HFFc6 (cell line): ENCODE results near the gene PNCK. TPM values are rescaled to one million over a fixed set of nuclear protein-coding genes. Genes with fewer than 3 reads are reported as not detected.

Experiments used
- DNase-seq: peaks from one replicate; pipeline ENCODE4 v3.0.0-alpha.2; 2018
- H3K27ac Mint-ChIP-seq: 2 replicates; pipeline ENCODE4 v1.8.0; 2020; ENCODE audit warnings: mild to moderate bottlenecking, mixed read lengths
- H3K27me3 Mint-ChIP-seq: 2 replicates; pipeline ENCODE4 v1.8.0; 2021; ENCODE audit warnings: mild to moderate bottlenecking, moderate library complexity, mixed read lengths; ENCODE audit not compliant: insufficient read depth
- H3K36me3 Mint-ChIP-seq: 2 replicates; pipeline ENCODE4 v1.8.0; 2021; ENCODE audit warnings: low read depth, mixed read lengths
- H3K4me1 Mint-ChIP-seq: 2 replicates; pipeline ENCODE4 v1.8.0; 2020; ENCODE audit warnings: low read depth, mixed read lengths
- H3K4me3 Mint-ChIP-seq: 2 replicates; pipeline ENCODE4 v1.8.0; 2020; ENCODE audit warnings: mild to moderate bottlenecking, moderate library complexity, mixed read lengths
- H3K9me3 Mint-ChIP-seq: 2 replicates; pipeline ENCODE4 v1.8.0; 2020; ENCODE audit warnings: mild to moderate bottlenecking, mixed read lengths
- total RNA-seq, 6 experiments: library from RNA; stranded (reverse); fragmentation: NEBNext Ultra II Directional; extraction: Animal tissue kit (Norgen Biotek cat#: 25700); gene quantifications; 2 replicates in 1 of 6; 3 replicates in 5 of 6; pipeline ENCODE4 v1.2.3, GENCODE V29; 2021
- TF ChIP-seq, protein P1 (sequence below): fragments of 200-600 bp; sonication (generic); IDR thresholded peaks from 2 replicates; pipeline ENCODE4 v1.5.0; 2021; ENCODE audit warnings: antibody characterized with exemption, mild to moderate bottlenecking

Gene PNCK
- total RNA-seq, 6 experiments from 2014 or later: 0.26 to 0.43 TPM; not detected in 4

DNA sequence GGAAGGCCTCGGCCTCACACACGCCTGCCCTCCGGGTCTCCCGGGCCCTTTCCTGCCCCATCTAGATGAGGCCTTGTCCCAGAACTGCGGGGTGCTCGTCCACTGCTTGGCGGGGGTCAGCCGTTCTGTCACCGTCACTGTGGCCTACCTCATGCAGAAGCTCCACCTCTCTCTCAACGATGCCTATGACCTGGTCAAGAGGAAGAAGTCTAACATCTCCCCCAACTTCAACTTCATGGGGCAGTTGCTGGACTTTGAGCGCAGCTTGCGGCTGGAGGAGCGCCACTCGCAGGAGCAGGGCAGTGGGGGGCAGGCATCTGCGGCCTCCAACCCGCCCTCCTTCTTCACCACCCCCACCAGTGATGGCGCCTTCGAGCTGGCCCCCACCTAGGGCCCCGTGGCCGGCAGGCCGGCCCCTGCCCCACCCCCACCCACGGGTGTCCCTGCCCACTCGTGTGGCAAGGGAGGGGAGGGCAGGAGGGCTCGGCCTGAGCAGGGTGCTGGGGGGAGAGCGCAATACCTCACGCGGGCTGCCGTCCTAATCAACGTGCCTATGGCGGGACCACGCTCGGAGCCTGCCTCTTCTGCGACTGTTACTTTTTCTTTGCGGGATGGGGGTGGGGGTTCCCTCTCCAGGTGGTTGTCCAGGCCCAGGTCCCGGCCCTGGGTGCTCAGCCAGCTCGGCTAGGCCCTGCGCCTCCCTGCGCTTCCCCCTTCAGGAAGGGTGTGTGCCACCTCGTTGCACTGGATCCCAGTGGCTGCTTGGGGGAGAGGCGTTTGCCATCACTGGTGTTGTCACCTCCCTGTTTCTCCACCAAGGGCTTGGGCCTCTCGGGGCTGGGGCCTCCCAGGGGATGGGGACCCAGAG is 23.5 kb downstream of the PNCK start:
- Mint-ChIP-seq H3K27me3 (peaks cover 10% of the 10 kb centered on the region), H3K9me3 (no peaks in the 10 kb centered on the region), H3K4me1 (no peaks in the 10 kb centered on the region), H3K36me3 (no peaks in the 10 kb centered on the region), H3K4me3 (no peak overlapping the region), H3K27ac (no peak overlapping the region)
- TF ChIP-seq, protein P1, sequence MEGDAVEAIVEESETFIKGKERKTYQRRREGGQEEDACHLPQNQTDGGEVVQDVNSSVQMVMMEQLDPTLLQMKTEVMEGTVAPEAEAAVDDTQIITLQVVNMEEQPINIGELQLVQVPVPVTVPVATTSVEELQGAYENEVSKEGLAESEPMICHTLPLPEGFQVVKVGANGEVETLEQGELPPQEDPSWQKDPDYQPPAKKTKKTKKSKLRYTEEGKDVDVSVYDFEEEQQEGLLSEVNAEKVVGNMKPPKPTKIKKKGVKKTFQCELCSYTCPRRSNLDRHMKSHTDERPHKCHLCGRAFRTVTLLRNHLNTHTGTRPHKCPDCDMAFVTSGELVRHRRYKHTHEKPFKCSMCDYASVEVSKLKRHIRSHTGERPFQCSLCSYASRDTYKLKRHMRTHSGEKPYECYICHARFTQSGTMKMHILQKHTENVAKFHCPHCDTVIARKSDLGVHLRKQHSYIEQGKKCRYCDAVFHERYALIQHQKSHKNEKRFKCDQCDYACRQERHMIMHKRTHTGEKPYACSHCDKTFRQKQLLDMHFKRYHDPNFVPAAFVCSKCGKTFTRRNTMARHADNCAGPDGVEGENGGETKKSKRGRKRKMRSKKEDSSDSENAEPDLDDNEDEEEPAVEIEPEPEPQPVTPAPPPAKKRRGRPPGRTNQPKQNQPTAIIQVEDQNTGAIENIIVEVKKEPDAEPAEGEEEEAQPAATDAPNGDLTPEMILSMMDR: no peak
- no peak for DNase-seq

DNA sequence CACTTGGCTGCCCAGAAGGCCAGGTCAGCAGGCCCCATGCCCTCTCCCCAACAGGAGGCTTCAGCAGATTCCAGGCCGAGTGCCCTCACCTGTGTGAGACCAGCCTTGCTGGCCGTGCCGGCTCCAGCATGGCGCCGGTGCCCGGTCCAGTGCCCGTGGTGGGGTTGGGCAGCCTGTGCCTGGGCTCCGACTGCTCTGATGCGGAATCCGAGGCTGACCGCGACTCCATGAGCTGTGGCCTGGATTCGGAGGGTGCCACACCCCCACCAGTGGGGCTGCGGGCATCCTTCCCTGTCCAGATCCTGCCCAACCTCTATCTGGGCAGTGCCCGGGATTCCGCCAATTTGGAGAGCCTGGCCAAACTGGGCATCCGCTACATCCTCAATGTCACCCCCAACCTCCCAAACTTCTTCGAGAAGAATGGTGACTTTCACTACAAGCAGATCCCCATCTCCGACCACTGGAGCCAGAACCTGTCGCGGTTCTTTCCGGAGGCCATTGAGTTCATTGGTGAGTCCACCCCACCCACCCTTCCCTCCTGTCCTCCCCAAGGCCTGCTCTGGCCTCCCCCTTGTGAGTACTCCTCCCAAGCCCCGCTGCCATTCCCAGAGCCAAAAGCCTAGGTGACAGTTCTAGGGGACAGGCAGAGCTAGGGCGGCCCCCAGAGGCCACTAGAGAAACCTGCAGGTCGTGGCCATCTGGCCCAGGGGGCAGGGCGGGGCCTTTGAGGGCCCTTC is 24.3 kb downstream of the PNCK start:
- Mint-ChIP-seq H3K4me1 (no peaks in the 10 kb centered on the region), H3K36me3 (no peaks in the 10 kb centered on the region), H3K4me3 (no peak overlapping the region), H3K27ac (no peak overlapping the region), H3K27me3 (peaks cover 7% of the 10 kb centered on the region), H3K9me3 (no peaks in the 10 kb centered on the region)
- TF ChIP-seq, protein P1: peak; percentile 56
- no peak for DNase-seq

DNA sequence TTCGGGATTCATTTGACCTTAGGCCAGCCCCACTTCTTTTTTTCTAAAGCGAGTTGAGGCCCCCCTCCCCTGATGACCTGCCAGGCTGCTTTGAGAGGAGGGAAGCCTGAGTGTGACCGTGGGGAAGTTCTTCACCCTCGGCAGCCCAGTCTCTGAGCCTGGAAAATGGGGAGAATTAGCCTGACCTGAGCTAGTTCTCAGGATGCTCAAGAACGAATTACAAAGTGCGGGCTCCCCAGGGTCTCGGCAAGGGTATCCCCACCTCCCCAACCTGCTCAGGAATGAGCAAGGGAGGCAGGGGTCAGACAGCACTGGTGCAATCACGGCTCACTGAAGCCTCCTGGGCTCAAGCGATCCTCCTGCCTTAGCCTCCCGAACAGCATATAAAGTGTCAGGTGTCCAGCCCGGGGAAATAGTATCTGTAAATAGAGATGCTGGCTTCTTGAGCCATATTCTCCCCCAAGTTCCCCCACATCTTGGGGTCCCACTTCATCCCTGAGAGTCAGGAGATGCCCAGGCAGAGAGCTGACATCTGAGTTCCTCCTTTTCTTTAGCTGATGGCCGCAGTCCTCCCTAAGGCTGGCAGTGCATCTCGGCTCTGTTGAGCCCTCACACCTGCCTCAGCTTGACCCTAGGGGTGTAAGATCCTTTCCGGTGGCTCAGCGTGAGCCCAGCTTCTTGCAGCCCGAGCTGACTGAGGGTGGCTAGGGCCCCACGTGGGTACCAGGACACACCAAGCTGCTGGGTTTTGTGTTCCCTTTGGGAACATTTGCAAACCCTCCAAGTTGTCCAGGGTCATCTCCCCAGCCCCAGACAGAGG is 25.0 kb downstream of the PNCK start:
- no peaks in the 10 kb centered on the region for H3K9me3 Mint-ChIP-seq
- TF ChIP-seq, protein P1: no peak

DNA sequence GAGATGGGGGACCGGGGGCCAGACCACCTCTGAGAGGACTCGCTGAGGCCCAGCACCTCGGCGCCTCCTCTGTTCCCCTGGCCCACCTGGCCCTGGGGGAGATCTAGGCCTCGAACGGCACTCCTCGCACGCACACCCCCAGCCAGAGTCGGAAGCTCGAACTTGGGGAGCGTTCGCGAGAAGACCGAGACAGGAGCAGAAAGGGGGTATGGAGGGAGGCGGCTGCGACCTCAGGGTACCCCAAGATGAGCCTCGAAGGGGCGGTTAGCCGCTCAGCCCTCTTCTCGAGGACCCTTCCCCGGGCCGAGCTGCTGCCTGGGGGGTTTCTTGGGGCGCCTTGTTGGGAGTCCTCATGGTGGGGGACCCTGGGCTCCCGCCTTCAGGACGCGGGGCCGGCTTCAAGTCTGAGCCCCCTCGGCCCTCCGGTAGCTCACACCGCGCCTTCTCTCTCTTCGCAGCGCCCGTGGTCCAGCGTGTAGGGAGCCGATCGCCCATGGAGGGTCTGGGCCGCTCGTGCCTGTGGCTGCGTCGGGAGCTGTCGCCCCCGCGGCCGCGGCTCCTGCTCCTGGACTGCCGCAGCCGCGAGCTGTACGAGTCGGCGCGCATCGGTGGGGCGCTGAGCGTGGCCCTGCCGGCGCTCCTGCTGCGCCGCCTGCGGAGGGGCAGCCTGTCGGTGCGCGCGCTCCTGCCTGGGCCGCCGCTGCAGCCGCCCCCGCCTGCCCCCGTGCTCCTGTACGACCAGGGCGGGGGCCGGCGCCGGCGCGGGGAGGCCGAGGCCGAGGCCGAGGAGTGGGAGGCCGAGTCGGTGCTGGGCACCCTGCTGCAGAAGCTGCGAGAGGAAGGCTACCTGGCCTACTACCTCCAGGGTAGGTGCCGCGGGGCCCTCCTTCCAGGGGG is 25.9 kb downstream of the PNCK start:
- DNase-seq: no peak
- no peak overlapping the region for H3K4me3 Mint-ChIP-seq

More for the DNA sequence above, 25.0 kb downstream of the PNCK start:
- H3K4me3 Mint-ChIP-seq: no peak overlapping the region
- no peaks in the 10 kb centered on the region for H3K4me1 Mint-ChIP-seq
- H3K36me3 Mint-ChIP-seq: no peaks in the 10 kb centered on the region
- H3K27ac Mint-ChIP-seq: no peak overlapping the region
- DNase-seq: no peak
- peaks cover 9% of the 10 kb centered on the region for H3K27me3 Mint-ChIP-seq

More for the DNA sequence above, 25.9 kb downstream of the PNCK start:
- H3K9me3 Mint-ChIP-seq: no peaks in the 10 kb centered on the region
- H3K4me1 Mint-ChIP-seq: no peaks in the 10 kb centered on the region
- TF ChIP-seq, protein P1: no peak
- no peaks in the 10 kb centered on the region for H3K36me3 Mint-ChIP-seq
- H3K27ac Mint-ChIP-seq: no peak overlapping the region
- H3K27me3 Mint-ChIP-seq: peaks cover 9% of the 10 kb centered on the region
